ENCODE measurements around the gene NCOA3.

DNA sequence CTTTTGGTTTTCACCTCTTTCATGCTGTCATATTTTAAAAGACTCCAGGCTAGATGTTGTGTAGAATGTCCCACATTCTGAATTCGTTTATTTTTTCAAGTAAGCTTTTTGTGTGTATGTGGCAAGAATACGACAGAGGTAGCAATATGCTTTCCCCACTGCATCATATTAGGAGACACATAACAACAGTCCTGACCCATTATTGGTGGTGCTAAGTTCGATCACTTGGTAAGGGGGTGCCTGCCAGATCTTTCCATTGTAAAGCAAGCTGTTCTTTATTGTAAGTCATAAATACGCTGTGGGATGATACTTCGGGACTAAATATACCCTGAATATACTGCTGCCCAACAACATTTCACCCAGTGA, 588 bp upstream of the NCOA3 start:
- no peak for TF ChIP-seq POLR2AphosphoS5 (IDR thresholded peaks at IDR 0.05; ENCODE audit: low read depth, low read length)
- no peak for TF ChIP-seq POLR2A (IDR thresholded peaks at IDR 0.05; ENCODE audit: low read depth, low read length)
